ENCODE results near the gene HSPA8.

- no peak for TF ChIP-seq MAX (IDR thresholded peaks at IDR 0.05)
- TF ChIP-seq REST (IDR thresholded peaks at IDR 0.05; ENCODE audit: low read depth) = no peak
- no peak for TF ChIP-seq EGR1 (IDR thresholded peaks at IDR 0.05)
- TF ChIP-seq YY1 (IDR thresholded peaks at IDR 0.05; ENCODE audit: low read depth) = no peak
- no peak for TF ChIP-seq TEAD4 (IDR thresholded peaks at IDR 0.05)
- no peak for TF ChIP-seq CEBPB (IDR thresholded peaks at IDR 0.05)
- no peak for TF ChIP-seq CREB1 (IDR thresholded peaks at IDR 0.05; ENCODE audit: low read depth)
- no peak for TF ChIP-seq EP300 (IDR thresholded peaks at IDR 0.05; ENCODE audit: borderline replicate concordance)
Measured at GRCh38 chr11:123065621-123066020, 3.7 kb upstream of the HSPA8 start.

All from Ishikawa (cell line).